Thoracic aorta (tissue), 2 donors: ENCODE data around the gene CELF4. TPM values are rescaled to one million over a fixed set of nuclear protein-coding genes. Genes with fewer than 3 reads are reported as not detected.

Experiments
- ATAC-seq: fragments of 150-250 bp; one replicate; pipeline ENCODE4 v1.8.0; 2017; ENCODE audit warnings: low read depth; ENCODE audit not compliant: insufficient number of reproducible peaks, low FRiP score
- DNase-seq: peaks from one replicate; pipeline ENCODE4 v3.0.0-alpha.2; 2020; ENCODE audit warnings: low spot score
- H3K27ac ChIP-seq, 2 donors: fragments of 200-600 bp; sonication (generic); 1 replicate in 1 of 2; 2 replicates in 1 of 2; pipeline ENCODE4 v1.5.1; 2016; ENCODE audit warnings: mild to moderate bottlenecking in 2 of 2, moderate library complexity in 2 of 2
- H3K27me3 ChIP-seq: fragments of 200-600 bp; sonication (generic); replicated peaks from 2 replicates; pipeline ENCODE4 v1.6.0; 2016; ENCODE audit warnings: mild to moderate bottlenecking; ENCODE audit not compliant: insufficient read depth
- H3K36me3 ChIP-seq: fragments of 200-600 bp; sonication (generic); one replicate; pipeline ENCODE4 v1.5.1; 2016
- H3K4me1 ChIP-seq, 2 donors: fragments of 200-600 bp; sonication (generic); 1 replicate in 1 of 2; 2 replicates in 1 of 2; pipeline versions ENCODE4 v1.5.1 to v1.6.0; 2016; ENCODE audit warnings: low read depth in 2 of 2, mild to moderate bottlenecking in 1 of 2; ENCODE audit not compliant: control insufficient read depth in 1 of 2
- H3K4me3 ChIP-seq: fragments of 200-600 bp; sonication (generic); 2 replicates; pipeline ENCODE4 v1.5.1; 2016; ENCODE audit warnings: mild to moderate bottlenecking
- H3K9me3 ChIP-seq: fragments of 200-600 bp; sonication (generic); 2 replicates; pipeline ENCODE4 v1.5.1; 2016
- CTCF ChIP-seq: fragments of 200-600 bp; sonication (generic); IDR thresholded peaks from one replicate; pipeline ENCODE4 v1.5.1; 2019; ENCODE audit warnings: antibody characterized with exemption
- total RNA-seq, 2 donors: library from RNA; depleted of rRNA; stranded (reverse); fragments of >200 nt; gene quantifications; one replicate each; pipeline versions ENCODE4 v1.1.0 to v1.2.3, GENCODE V29; 2016

Gene CELF4
- total RNA-seq, 2 donors from 2014 or later = not detected

- no peaks in the 10 kb centered on the region for H3K36me3 ChIP-seq
- no peak for ATAC-seq
- TF ChIP-seq CTCF = no peak
- no peaks in the 10 kb centered on the region for H3K4me1 ChIP-seq
- no peak overlapping the region for H3K4me3 ChIP-seq
- H3K27ac ChIP-seq = no peak overlapping the region
- DNase-seq = no peak
- no peaks in the 10 kb centered on the region for H3K27me3 ChIP-seq
- no peaks in the 10 kb centered on the region for H3K9me3 ChIP-seq
Measured at GRCh38 chr18:37527395-37527794, 38.2 kb downstream of the CELF4 start.

GRCh38 chr18:37525262-37525585 is 40.4 kb downstream of the CELF4 start:
- Histone ChIP-seq H3K9me3 (no peaks in the 10 kb centered on the region), H3K27ac (no peak overlapping the region), H3K27me3 (no peaks in the 10 kb centered on the region), H3K36me3 (no peaks in the 10 kb centered on the region), H3K4me3 (no peak overlapping the region), H3K4me1 (no peaks in the 10 kb centered on the region)
- DNase-seq (no peak), ATAC-seq (no peak)
- TF ChIP-seq CTCF = no peak

GRCh38 chr18:37524498-37525261 is 40.9 kb downstream of the CELF4 start:
- no peak for TF ChIP-seq CTCF
- Histone ChIP-seq H3K9me3 (no peaks in the 10 kb centered on the region), H3K27ac (no peak overlapping the region), H3K36me3 (no peaks in the 10 kb centered on the region), H3K4me3 (no peak overlapping the region), H3K4me1 (no peaks in the 10 kb centered on the region), H3K27me3 (no peaks in the 10 kb centered on the region)
- no peak for ATAC-seq
- DNase-seq = no peak

- H3K36me3 ChIP-seq = no peaks in the 10 kb centered on the region
- no peak overlapping the region for H3K4me3 ChIP-seq
- DNase-seq (no peak), ATAC-seq (no peak)
- H3K27me3 ChIP-seq = no peaks in the 10 kb centered on the region
- no peak overlapping the region for H3K27ac ChIP-seq
- no peak for TF ChIP-seq CTCF
- no peaks in the 10 kb centered on the region for H3K4me1 ChIP-seq
- no peaks in the 10 kb centered on the region for H3K9me3 ChIP-seq
Measured at GRCh38 chr18:37524139-37524497, 41.5 kb downstream of the CELF4 start.

- no peak for TF ChIP-seq CTCF
- no peaks in the 10 kb centered on the region for H3K36me3 ChIP-seq
- no peak overlapping the region for H3K4me3 ChIP-seq
- no peak for ATAC-seq
- H3K27ac ChIP-seq = no peak overlapping the region
- H3K4me1 ChIP-seq = no peaks in the 10 kb centered on the region
- no peak for DNase-seq
- no peaks in the 10 kb centered on the region for H3K9me3 ChIP-seq
- no peaks in the 10 kb centered on the region for H3K27me3 ChIP-seq
Measured at GRCh38 chr18:37521510-37522465, 43.8 kb downstream of the CELF4 start.
